ENCODE data around the gene SNX30.

Gene SNX30

GRCh38 chr9:112856843-112857242 lies 106.3 kb downstream of the SNX30 start:
- no peak for DNase-seq (ENCODE audit: low read depth, low spot score)
- in situ Hi-C loops (cut with HindIII; ENCODE audit: low sequenced_read_pairs): no loop called here
- no peak overlapping the region for H3K4me3 ChIP-seq (ENCODE audit: low read depth, low read length)
- no peak for TF ChIP-seq CTCF (IDR thresholded peaks at IDR 0.05; ENCODE audit: low read depth, low read length)

GRCh38 chr9:112858005-112858404 lies 107.4 kb downstream of the SNX30 start:
- TF ChIP-seq CTCF (IDR thresholded peaks at IDR 0.05; ENCODE audit: low read depth, low read length): no peak
- DNase-seq (ENCODE audit: low read depth, low spot score): no peak
- in situ Hi-C loops (cut with HindIII; ENCODE audit: low sequenced_read_pairs): no loop called here
- H3K4me3 ChIP-seq (ENCODE audit: low read depth, low read length): no peak overlapping the region

- DNase-seq (ENCODE audit: low read depth, low spot score): no peak
- in situ Hi-C loops (cut with HindIII; ENCODE audit: low sequenced_read_pairs): no loop called here
- no peak for TF ChIP-seq CTCF (IDR thresholded peaks at IDR 0.05; ENCODE audit: low read depth, low read length)
- no peak overlapping the region for H3K4me3 ChIP-seq (ENCODE audit: low read depth, low read length)
These were observed 108.1 kb downstream of the SNX30 start for GRCh38 chr9:112858625-112859147.

GRCh38 chr9:112860451-112860850 lies 109.9 kb downstream of the SNX30 start:
- DNase-seq (ENCODE audit: low read depth, low spot score): no peak
- no peak for TF ChIP-seq CTCF (IDR thresholded peaks at IDR 0.05; ENCODE audit: low read depth, low read length)
- in situ Hi-C loops (cut with HindIII; ENCODE audit: low sequenced_read_pairs): no loop called here
- no peak overlapping the region for H3K4me3 ChIP-seq (ENCODE audit: low read depth, low read length)

- no peak overlapping the region for H3K4me3 ChIP-seq (ENCODE audit: low read depth, low read length)
- DNase-seq (ENCODE audit: low read depth, low spot score): no peak
- no peak for TF ChIP-seq CTCF (IDR thresholded peaks at IDR 0.05; ENCODE audit: low read depth, low read length)
These were observed 110.6 kb downstream of the SNX30 start for GRCh38 chr9:112861155-112861554.

GRCh38 chr9:112861638-112862555 lies 111.3 kb downstream of the SNX30 start:
- H3K4me3 ChIP-seq (ENCODE audit: low read depth, low read length): no peak overlapping the region
- TF ChIP-seq CTCF (IDR thresholded peaks at IDR 0.05; ENCODE audit: low read depth, low read length): no peak
- no peak for DNase-seq (ENCODE audit: low read depth, low spot score)
- in situ Hi-C loops (cut with HindIII; ENCODE audit: low sequenced_read_pairs): no loop called here

More at GRCh38 chr9:112861155-112861554, 110.6 kb downstream of the SNX30 start:
- in situ Hi-C loops (cut with HindIII; ENCODE audit: low sequenced_read_pairs): no loop called here
